K562 (cell line): ENCODE data around the gene ANAPC2. TPM values are rescaled to one million over a fixed set of nuclear protein-coding genes. Genes with fewer than 3 reads are reported as not detected.

Source experiments
- ATAC-seq: fragments of 200-7000 bp; cut with Tn5 transposase; 3 replicates; pipeline ENCODE4 v1.9.1; 2020; ENCODE audit warnings: moderate library complexity
- BruUV-seq: library from RNA; stranded (reverse); fragments of 400-500 nt; replicated peaks from 2 replicates; lab custom pipeline; 2021; lab: Mats Ljungman, UMichigan
- CTCF ChIA-PET: fragments of 300-600 bp; formaldehyde crosslinking; extraction: SDS; loops from one replicate; lab custom pipeline; 2021; ENCODE audit warnings: low intra/inter-chr PET ratio; lab: Yijun Ruan, JAX
- POLR2A ChIA-PET: fragments of 300-600, 350-650 bp; sonication (Branson Sonifier 250); formaldehyde crosslinking; extraction: SDS; loops from one replicate; lab custom pipeline; 2021; ENCODE audit warnings: antibody characterized with exemption, inconsistent platforms; lab: Yijun Ruan, JAX
- DNase-seq, 4 experiments: peaks; one replicate each; pipeline versions ENCODE4 v3.0.0 to v3.0.0-alpha.2; 2011 to 2018; ENCODE audit warnings: low spot score in 3 of 4, mixed read lengths in 3 of 4; ENCODE audit errors: extremely low read depth in 1 of 4
- FAIRE-seq: peaks from 2 replicates; lab custom pipeline; 2011; peaks lifted over from hg19 to GRCh38; lab: Jason Lieb, UNC
- H2AFZ ChIP-seq: 2 replicates; pipeline ENCODE4 v1.6.0; 2011; ENCODE audit warnings: low read depth, low read length, control low read depth, inconsistent platforms
- H3K27ac ChIP-seq: fragments of 200-600 bp; 3 replicates; pipeline ENCODE4 v1.8.0; 2011; ENCODE audit warnings: low read depth, mild to moderate bottlenecking, control low read depth, inconsistent platforms, low read length, moderate library complexity, mixed read lengths; ENCODE audit errors: extremely low read depth
- H3K27me3 ChIP-seq, 2 experiments: fragments of 300-600 bp in 1 of 2; 2 replicates in 1 of 2; 3 replicates in 1 of 2; pipeline versions ENCODE4 v1.6.0 to v1.8.0; 2011; ENCODE audit warnings: inconsistent platforms in 2 of 2, low read length in 2 of 2, mild to moderate bottlenecking in 1 of 2, mixed read lengths in 1 of 2, moderate library complexity in 1 of 2; ENCODE audit not compliant: control insufficient read depth in 2 of 2, insufficient read depth in 2 of 2
- H3K36me3 ChIP-seq: fragments of 300-600 bp; 3 replicates; pipeline ENCODE4 v1.8.0; 2011; ENCODE audit warnings: mild to moderate bottlenecking, low read length, inconsistent platforms; ENCODE audit not compliant: control insufficient read depth, insufficient read depth
- H3K4me1 ChIP-seq, 2 experiments: fragments of 200-600 bp in 1 of 2; replicated peaks in 1 of 2; 2 replicates in 1 of 2; 3 replicates in 1 of 2; pipeline versions ENCODE4 v1.5.1 to v1.8.0; 2011; ENCODE audit warnings: inconsistent platforms in 2 of 2, low read length in 2 of 2, mild to moderate bottlenecking in 1 of 2, mixed read lengths in 1 of 2, moderate library complexity in 1 of 2; ENCODE audit not compliant: control insufficient read depth in 2 of 2, insufficient read depth in 2 of 2
- H3K4me2 ChIP-seq: 2 replicates; pipeline ENCODE4 v1.6.1; 2011; ENCODE audit warnings: low read length, control low read depth, inconsistent platforms, mixed read lengths; ENCODE audit not compliant: insufficient read depth
- H3K4me3 ChIP-seq: fragments of 200-600 bp; sonication (generic), shearing (Covaris generic); 2 replicates; pipeline ENCODE4 v1.5.1; 2016; ENCODE audit warnings: control low read depth, inconsistent platforms
- H3K79me2 ChIP-seq: fragments of 200-600 bp; 3 replicates; pipeline ENCODE4 v1.8.0; 2011; ENCODE audit warnings: low read length, inconsistent platforms; ENCODE audit not compliant: control insufficient read depth, insufficient read depth
- H3K9ac ChIP-seq, 2 experiments: 2 replicates each; pipeline versions ENCODE4 v1.6.0 to v1.6.1; 2011; ENCODE audit warnings: low read depth in 2 of 2, low read length in 2 of 2, control low read depth in 1 of 2, inconsistent platforms in 1 of 2, mild to moderate bottlenecking in 1 of 2, mixed read lengths in 1 of 2; ENCODE audit not compliant: insufficient read depth in 1 of 2
- H3K9me1 ChIP-seq: one replicate; pipeline ENCODE4 v1.6.0; 2011; ENCODE audit warnings: inconsistent platforms, mild to moderate bottlenecking, low read length, moderate library complexity; ENCODE audit not compliant: control insufficient read depth, insufficient read depth
- H3K9me3 ChIP-seq: replicated peaks from 2 replicates; pipeline ENCODE4 v1.5.1; 2011; ENCODE audit warnings: low read depth, low read length, inconsistent platforms; ENCODE audit not compliant: control insufficient read depth, insufficient read depth
- H4K20me1 ChIP-seq: replicated peaks from 2 replicates; pipeline ENCODE4 v1.6.1; 2011; ENCODE audit warnings: low read length, inconsistent platforms, mixed read lengths; ENCODE audit not compliant: control insufficient read depth, insufficient read depth
- ATF3 ChIP-seq, 2 experiments: fragments of 450-650 bp in 1 of 2; sonication (generic) in 1 of 2; formaldehyde crosslinking in 1 of 2; IDR thresholded peaks in 1 of 2; conservative IDR thresholded peaks in 1 of 2; 2 replicates each; pipeline versions ENCODE4 v1.6.1 to v1.8.1; 2016 to 2023; ENCODE audit warnings: mild to moderate bottlenecking in 2 of 2, moderate library complexity in 2 of 2, inconsistent platforms in 1 of 2, missing genetic modification reagents in 1 of 2
- KHSRP ChIP-seq: fragments of 450-650 bp; IDR thresholded peaks from 2 replicates; pipeline ENCODE4 v1.6.1; 2017
- USF2 ChIP-seq: sonication (generic); formaldehyde crosslinking; IDR thresholded peaks from 2 replicates; pipeline ENCODE4 v1.5.0; 2020; ENCODE audit warnings: missing genetic modification reagents
- WGBS: fragments of 100-300 bp; shearing (Covaris generic); methylation state at CpG from one replicate; pipeline ENCODE4 v1.1.6; 2016; ENCODE audit warnings: low coverage, mixed read lengths; ENCODE audit not compliant: insufficient coverage; ENCODE audit errors: missing lambda C conversion rate; 5-methylcytosine and 5-hydroxymethylcytosine counted together
- in situ Hi-C: fragments of 300-500 bp; cut with MboI; formaldehyde crosslinking; loops from 4 replicates; pipeline ENCODE4 v1.15.0; 2018; ENCODE audit warnings: inconsistent platforms, mixed read lengths
- intact Hi-C: fragments of 100-400 bp; cut with micrococcal nuclease; formaldehyde crosslinking; loops from 2 replicates; pipeline ENCODE4 v1.14.2; 2022
- polyA plus RNA-seq, 8 experiments: library from polyadenylated mRNA; depleted of rRNA in 4 of 8; stranded (reverse) in 5 of 8; unstranded in 3 of 8; fragments of >200 nt; fragmentation: Nextera tagmentation in 2 of 8; fragmentation: Illumina TruSeq in 1 of 8; extraction: Ambion mirVana in 2 of 8; extraction: Trizol in 1 of 8; gene quantifications; 2 replicates each; pipeline versions ENCODE4 v1.2.1 to v1.2.3, GENCODE V29; 2011 to 2014; ENCODE audit warnings: inconsistent platforms in 1 of 8, missing spikeins in 1 of 8
- total RNA-seq, 7 experiments: library from RNA; depleted of rRNA in 6 of 7; stranded (reverse); fragments of >200 nt in 6 of 7; fragmentation: Illumina TruSeq in 2 of 7; extraction: Trizol in 2 of 7; gene quantifications; 2 replicates each; pipeline versions ENCODE4 v1.2.1 to v1.2.3, GENCODE V29; 2011 to 2021; ENCODE audit warnings: low replicate concordance in 1 of 7

Gene ANAPC2
- total and polyA plus RNA-seq, 9 of the 15 experiments (the other 6 are each of a cell fraction or from before 2014, with no cell fraction given): 0.11 to 56.5 (median 17.1) TPM; not detected in 1

- CTCF ChIA-PET: no interaction called here
- no TSS peak for BruUV-seq
- ATAC-seq (no peak), FAIRE-seq (no peak), DNase-seq (no peak)
- Histone ChIP-seq H3K27ac (no peak overlapping the region), H3K4me2 (no peak overlapping the region), H3K27me3 (peaks cover 29 to 55% of the 10 kb centered on the region in 2 experiments; a peak in 4 of 5 replicates), H3K36me3 (no peaks in the 10 kb centered on the region), H2AFZ (no peak overlapping the region), H3K9ac (no peak overlapping the region; a peak in 1 of 4 replicates), H3K4me3 (no peak overlapping the region), H3K4me1 (peaks cover 0 to 98% of the 10 kb centered on the region in 2 experiments; a peak in 2 of 5 replicates), H4K20me1 (no peaks in the 10 kb centered on the region; the same call in 1 of the 2 replicates), H3K9me3 (no peaks in the 10 kb centered on the region), H3K79me2 (no peaks in the 10 kb centered on the region), H3K9me1 (no peaks in the 10 kb centered on the region)
- POLR2A ChIA-PET: interaction anchor here (0.5 to 1.4 kb wide), 5 partner anchors 9 to 310 kb away, joined by 3 to 4 read pairs (median 3); no protein-coding TSS in a partner anchor
- WGBS: 16% methylated on average over 17 of the region's 22 CpGs
- in situ Hi-C loops (no loop called here), intact Hi-C loops (no loop called here)
- TF ChIP-seq KHSRP (no peak), ATF3 (IDR thresholded peaks at IDR 0.05) (no peak), ATF3 (CRISPR knock-in tag; conservative IDR thresholded peaks at IDR 0.05) (no peak), USF2 (peak; percentile 16; the same call in 1 of the 2 replicates)
Measured at GRCh38 chr9:137166380-137167229, 21.8 kb downstream of the ANAPC2 start.
